Nephron progenitor cell (in vitro differentiated cells): ENCODE results near the gene TRIM34.
"Not testable (repeated sequence)": the region's sequence is repeated elsewhere in the genome, so short reads cannot be mapped to it uniquely, and the experiment has no call there.

Experiments
- DNase-seq: peaks from one replicate; pipeline ENCODE4 v3.0.0; 2021
- H3K27ac Mint-ChIP-seq: 2 replicates; pipeline ENCODE4 v1.8.0; 2021; ENCODE audit warnings: mild to moderate bottlenecking, moderate library complexity, mixed read lengths
- H3K27me3 Mint-ChIP-seq: 2 replicates; pipeline ENCODE4 v1.8.0; 2021; ENCODE audit warnings: mild to moderate bottlenecking, low read depth, mixed read lengths; ENCODE audit not compliant: poor library complexity
- H3K36me3 Mint-ChIP-seq: 2 replicates; pipeline ENCODE4 v1.8.0; 2021; ENCODE audit warnings: low read depth, mixed read lengths
- H3K4me1 Mint-ChIP-seq: 2 replicates; pipeline ENCODE4 v1.8.0; 2021; ENCODE audit warnings: mixed read lengths
- H3K4me3 Mint-ChIP-seq: 2 replicates; pipeline ENCODE4 v1.8.0; 2021; ENCODE audit warnings: mild to moderate bottlenecking, moderate library complexity, mixed read lengths
- H3K9me3 Mint-ChIP-seq: 2 replicates; pipeline ENCODE4 v1.8.0; 2021; ENCODE audit warnings: mild to moderate bottlenecking, moderate library complexity, mixed read lengths
- TF ChIP-seq, protein P1 (sequence below): fragments of 200-600 bp; sonication (generic); IDR thresholded peaks from 2 replicates; pipeline ENCODE4 v1.5.0; 2021; ENCODE audit warnings: antibody characterized with exemption

TRIM34 gene

GRCh38 chr11:5646139-5646538 is 21.3 kb downstream of the TRIM34 start:
- Mint-ChIP-seq H3K4me3 (no peak overlapping the region), H3K27ac (no peak overlapping the region), H3K4me1 (no peaks in the 10 kb centered on the region), H3K36me3 (no peaks in the 10 kb centered on the region), H3K9me3 (no peaks in the 10 kb centered on the region), H3K27me3 (peaks cover 4% of the 10 kb centered on the region)
- TF ChIP-seq, protein P1, sequence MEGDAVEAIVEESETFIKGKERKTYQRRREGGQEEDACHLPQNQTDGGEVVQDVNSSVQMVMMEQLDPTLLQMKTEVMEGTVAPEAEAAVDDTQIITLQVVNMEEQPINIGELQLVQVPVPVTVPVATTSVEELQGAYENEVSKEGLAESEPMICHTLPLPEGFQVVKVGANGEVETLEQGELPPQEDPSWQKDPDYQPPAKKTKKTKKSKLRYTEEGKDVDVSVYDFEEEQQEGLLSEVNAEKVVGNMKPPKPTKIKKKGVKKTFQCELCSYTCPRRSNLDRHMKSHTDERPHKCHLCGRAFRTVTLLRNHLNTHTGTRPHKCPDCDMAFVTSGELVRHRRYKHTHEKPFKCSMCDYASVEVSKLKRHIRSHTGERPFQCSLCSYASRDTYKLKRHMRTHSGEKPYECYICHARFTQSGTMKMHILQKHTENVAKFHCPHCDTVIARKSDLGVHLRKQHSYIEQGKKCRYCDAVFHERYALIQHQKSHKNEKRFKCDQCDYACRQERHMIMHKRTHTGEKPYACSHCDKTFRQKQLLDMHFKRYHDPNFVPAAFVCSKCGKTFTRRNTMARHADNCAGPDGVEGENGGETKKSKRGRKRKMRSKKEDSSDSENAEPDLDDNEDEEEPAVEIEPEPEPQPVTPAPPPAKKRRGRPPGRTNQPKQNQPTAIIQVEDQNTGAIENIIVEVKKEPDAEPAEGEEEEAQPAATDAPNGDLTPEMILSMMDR, result no peak
- DNase-seq, result no peak

GRCh38 chr11:5655474-5655873 is 30.7 kb downstream of the TRIM34 start:
- Mint-ChIP-seq H3K27me3 (no peaks in the 10 kb centered on the region), H3K27ac (no peak overlapping the region), H3K9me3 (peaks cover 40% of the 10 kb centered on the region), H3K4me1 (no peaks in the 10 kb centered on the region), H3K4me3 (no peak overlapping the region), H3K36me3 (peaks cover 15% of the 10 kb centered on the region)
- TF ChIP-seq, protein P1, result no peak
- DNase-seq, result no peak

GRCh38 chr11:5656956-5657355 is 32.2 kb downstream of the TRIM34 start:
- not testable (repeated sequence) for H3K27ac Mint-ChIP-seq, H3K4me1 Mint-ChIP-seq, DNase-seq, H3K4me3 Mint-ChIP-seq, H3K27me3 Mint-ChIP-seq
- Mint-ChIP-seq H3K36me3 (peaks cover 24% of the 10 kb centered on the region), H3K9me3 (peaks cover 37% of the 10 kb centered on the region)

DNA sequence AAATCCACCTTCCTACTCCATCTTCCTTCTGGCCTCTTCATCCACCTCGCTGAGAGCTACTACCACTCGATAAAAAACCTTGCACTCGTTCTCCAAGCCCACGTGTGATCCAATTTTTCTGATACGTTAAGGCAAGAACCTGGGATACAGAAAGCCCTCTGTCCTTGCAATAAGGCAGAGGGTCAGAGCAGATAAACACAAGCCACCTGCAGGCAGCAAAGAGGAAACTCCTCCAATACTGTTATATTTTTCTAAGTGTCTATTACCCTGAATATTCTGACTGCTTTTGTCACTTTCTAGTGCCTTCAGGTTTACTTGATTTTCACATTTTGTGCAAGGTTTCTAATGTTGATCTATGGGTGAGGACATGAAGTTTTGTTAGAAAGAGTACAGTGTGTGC is 33.5 kb downstream of the TRIM34 start:
- peaks cover 27% of the 10 kb centered on the region for H3K36me3 Mint-ChIP-seq
- TF ChIP-seq, protein P1, result no peak
- H3K27me3 Mint-ChIP-seq, result no peaks in the 10 kb centered on the region
- H3K27ac Mint-ChIP-seq, result peak overlapping the region; percentile 39
- peaks cover 13% of the 10 kb centered on the region for H3K4me1 Mint-ChIP-seq
- no peak for DNase-seq
- no peak overlapping the region for H3K4me3 Mint-ChIP-seq
- peaks cover 23% of the 10 kb centered on the region for H3K9me3 Mint-ChIP-seq

DNA sequence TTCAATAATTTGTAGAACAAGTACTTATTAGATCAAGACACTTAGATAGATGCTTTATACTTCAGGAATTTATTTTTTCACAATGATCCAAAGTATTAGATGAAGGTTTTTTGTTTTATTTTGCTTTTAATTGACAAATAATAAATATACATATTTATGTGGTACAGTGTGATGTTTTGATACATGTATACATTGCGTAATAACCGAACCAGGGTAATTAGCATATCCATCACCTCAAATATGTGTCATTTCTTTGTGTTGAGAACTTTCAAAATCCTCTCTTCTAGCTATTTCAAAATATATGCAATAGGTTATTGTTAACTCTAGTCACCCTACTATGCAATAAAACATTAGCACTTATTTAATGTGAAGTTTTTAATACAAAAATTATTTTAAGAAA is 38.7 kb downstream of the TRIM34 start:
- H3K4me1 Mint-ChIP-seq, result peaks cover 21% of the 10 kb centered on the region
- H3K36me3 Mint-ChIP-seq, result peaks cover 52% of the 10 kb centered on the region
- TF ChIP-seq, protein P1, result no peak
- H3K9me3 Mint-ChIP-seq, result no peaks in the 10 kb centered on the region
- H3K27me3 Mint-ChIP-seq, result no peaks in the 10 kb centered on the region
- H3K27ac Mint-ChIP-seq, result no peak overlapping the region
- H3K4me3 Mint-ChIP-seq, result no peak overlapping the region
- no peak for DNase-seq

DNA sequence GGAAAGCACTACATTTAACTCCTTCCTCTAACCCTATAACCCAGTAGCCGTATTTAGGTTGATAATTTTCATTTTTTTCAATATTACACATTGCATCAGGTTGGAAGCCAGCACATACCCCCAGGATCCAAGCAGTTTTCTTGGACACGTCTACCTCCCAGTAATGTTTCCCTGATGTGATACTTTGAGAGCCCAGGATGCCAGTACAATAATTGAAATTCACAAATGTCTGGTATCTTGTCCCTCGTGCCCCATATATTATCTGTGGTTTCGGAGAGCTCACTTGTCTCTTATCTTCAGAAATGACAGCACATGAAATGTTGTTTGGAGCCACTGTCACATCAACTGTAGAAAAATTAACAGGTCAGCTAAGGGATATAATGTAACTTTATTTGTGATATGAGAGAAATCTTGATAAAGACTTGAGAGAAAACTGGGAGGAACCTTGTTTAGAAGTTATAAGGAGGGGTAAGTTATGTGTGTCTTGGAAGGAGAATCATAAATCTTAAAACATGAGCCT is 40.3 kb downstream of the TRIM34 start:
- Mint-ChIP-seq H3K27ac (no peak overlapping the region), H3K4me1 (peaks cover 21% of the 10 kb centered on the region), H3K9me3 (no peaks in the 10 kb centered on the region), H3K36me3 (peaks cover 67% of the 10 kb centered on the region), H3K27me3 (no peaks in the 10 kb centered on the region), H3K4me3 (no peak overlapping the region)
- DNase-seq, result no peak
- TF ChIP-seq, protein P1, result no peak
